ENCODE measurements around the gene CELA2A.

DNA sequence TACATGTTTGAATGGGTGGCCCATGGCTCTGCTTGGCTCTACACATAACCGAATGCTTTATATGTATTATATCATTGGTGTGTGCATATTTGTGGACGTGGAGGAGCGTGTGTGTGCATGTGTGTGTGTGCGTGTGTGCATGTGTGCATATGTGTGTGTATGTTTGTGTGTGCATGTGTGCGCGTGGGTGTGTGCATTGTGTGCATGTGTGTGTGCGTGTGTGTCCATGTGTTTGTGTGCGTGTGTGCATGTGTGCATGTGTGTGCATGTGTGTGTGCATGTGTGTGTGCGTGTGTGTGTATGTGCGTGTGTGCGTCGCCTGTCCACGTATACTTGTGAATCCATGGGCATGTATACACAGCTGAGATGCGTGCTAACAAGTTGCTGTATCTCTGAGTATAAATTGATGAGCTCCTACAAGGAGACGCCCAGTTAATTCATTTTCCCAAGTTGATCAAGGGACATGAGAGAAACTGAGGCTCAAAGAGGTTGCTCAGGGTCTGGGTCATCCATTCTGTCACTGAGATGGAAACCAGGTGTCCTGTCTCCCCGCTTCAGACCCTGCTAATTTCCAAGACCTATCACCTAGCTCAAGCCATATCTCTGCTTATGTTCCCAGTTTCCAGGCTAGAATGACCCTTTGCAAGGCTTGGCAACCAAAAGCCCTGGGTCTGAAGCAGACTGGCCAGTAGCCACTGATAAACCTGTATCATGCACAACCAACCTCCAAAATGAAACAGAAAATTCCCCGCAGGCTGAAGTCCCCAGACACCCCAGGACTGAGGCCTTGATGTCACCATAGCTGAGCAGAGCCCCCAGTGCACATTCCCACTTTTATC, 21.1 kb upstream of the CELA2A start:
- TF ChIP-seq POLR2AphosphoS5 (IDR thresholded peaks at IDR 0.05; ENCODE audit: low read depth, low read length) = no peak
- no peak for TF ChIP-seq REST (IDR thresholded peaks at IDR 0.05; ENCODE audit: insufficient read depth in 1 of 2, low read depth in 2 of 2, low read length in 1 of 2)
- TF ChIP-seq CTCF (IDR thresholded peaks at IDR 0.05) = no peak
- TF ChIP-seq SIN3A (IDR thresholded peaks at IDR 0.05; ENCODE audit: borderline replicate concordance, insufficient read depth, low read depth, low read length) = no peak
- no peak for TF ChIP-seq TCF7L2 (IDR thresholded peaks at IDR 0.05; ENCODE audit: low read depth, low read length)
